Measurements from ENCODE around the gene DET1.

- TF ChIP-seq CTCF (IDR thresholded peaks at IDR 0.05) (no peak), POLR2A (IDR thresholded peaks at IDR 0.05) (peak in 2 of 4 donors; percentile 47 to 54)
These were observed 79.2 kb downstream of the DET1 start, which contains the start of the genes MRPL46 and MRPS11 for GRCh38 chr15:88467073-88467934.

All from upper lobe of left lung (tissue), 4 donors.